ENCODE measurements around the gene RUBCNL. TPM values are rescaled to one million over a fixed set of nuclear protein-coding genes. Genes with fewer than 3 reads are reported as not detected.

RUBCNL gene
- total RNA-seq, 1 experiment from 2014 or later: not detected

GRCh38 chr13:46320821-46321220 lies 66.2 kb downstream of the RUBCNL start:
- H3K27me3 ChIP-seq (ENCODE audit: control insufficient read depth, insufficient read depth, low read length): no peaks in the 10 kb centered on the region
- CTCF ChIA-PET: no interaction called here
- no peak overlapping the region for H3K4me3 ChIP-seq (ENCODE audit: low read depth in 2 of 2, low read length in 2 of 2)
- TF ChIP-seq POLR2AphosphoS5 (IDR thresholded peaks at IDR 0.05; ENCODE audit: low read depth, low read length): no peak
- TF ChIP-seq, protein P1, sequence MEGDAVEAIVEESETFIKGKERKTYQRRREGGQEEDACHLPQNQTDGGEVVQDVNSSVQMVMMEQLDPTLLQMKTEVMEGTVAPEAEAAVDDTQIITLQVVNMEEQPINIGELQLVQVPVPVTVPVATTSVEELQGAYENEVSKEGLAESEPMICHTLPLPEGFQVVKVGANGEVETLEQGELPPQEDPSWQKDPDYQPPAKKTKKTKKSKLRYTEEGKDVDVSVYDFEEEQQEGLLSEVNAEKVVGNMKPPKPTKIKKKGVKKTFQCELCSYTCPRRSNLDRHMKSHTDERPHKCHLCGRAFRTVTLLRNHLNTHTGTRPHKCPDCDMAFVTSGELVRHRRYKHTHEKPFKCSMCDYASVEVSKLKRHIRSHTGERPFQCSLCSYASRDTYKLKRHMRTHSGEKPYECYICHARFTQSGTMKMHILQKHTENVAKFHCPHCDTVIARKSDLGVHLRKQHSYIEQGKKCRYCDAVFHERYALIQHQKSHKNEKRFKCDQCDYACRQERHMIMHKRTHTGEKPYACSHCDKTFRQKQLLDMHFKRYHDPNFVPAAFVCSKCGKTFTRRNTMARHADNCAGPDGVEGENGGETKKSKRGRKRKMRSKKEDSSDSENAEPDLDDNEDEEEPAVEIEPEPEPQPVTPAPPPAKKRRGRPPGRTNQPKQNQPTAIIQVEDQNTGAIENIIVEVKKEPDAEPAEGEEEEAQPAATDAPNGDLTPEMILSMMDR (IDR thresholded peaks at IDR 0.05): no peak
- no peak for TF ChIP-seq TCF7L2 (IDR thresholded peaks at IDR 0.05; ENCODE audit: low read depth, low read length)
- TF ChIP-seq SIN3A (IDR thresholded peaks at IDR 0.05; ENCODE audit: borderline replicate concordance, insufficient read depth, low read depth, low read length): no peak
- no peak for TF ChIP-seq REST (IDR thresholded peaks at IDR 0.05; ENCODE audit: insufficient read depth in 1 of 2, low read depth in 2 of 2, low read length in 1 of 2)
- DNase-seq (ENCODE audit: low read depth, low spot score) (no peak), ATAC-seq (no peak)
- POLR2A ChIA-PET: interaction anchor here (0.6 kb wide), 1 partner anchor 232 kb away, joined by 7 read pairs; the partner anchor contains the start of gene LRCH1
- H3K27ac ChIP-seq (ENCODE audit: low read length): no peak overlapping the region
- no peaks in the 10 kb centered on the region for H3K36me3 ChIP-seq (ENCODE audit: control insufficient read depth, insufficient read depth, low read length)
- no peaks in the 10 kb centered on the region for H3K9me3 ChIP-seq (ENCODE audit: control insufficient read depth, insufficient read depth, low read depth, low read length)
- H3K4me1 ChIP-seq (ENCODE audit: control insufficient read depth, insufficient read depth, low read length): no peaks in the 10 kb centered on the region
- BruUV-seq (replicated peaks): no TSS peak
- intact Hi-C loops (cut with micrococcal nuclease; ENCODE audit: unreplicated experiment) (no loop called here), in situ Hi-C loops (cut with HindIII; ENCODE audit: low pct_unique_long_range_greater_than_20kb, low sequenced_read_pairs) (no loop called here)

- Histone ChIP-seq H3K27ac (ENCODE audit: low read length) (no peak overlapping the region), H3K4me1 (ENCODE audit: control insufficient read depth, insufficient read depth, low read length) (no peaks in the 10 kb centered on the region), H3K27me3 (ENCODE audit: control insufficient read depth, insufficient read depth, low read length) (no peaks in the 10 kb centered on the region), H3K36me3 (ENCODE audit: control insufficient read depth, insufficient read depth, low read length) (no peaks in the 10 kb centered on the region), H3K9me3 (ENCODE audit: control insufficient read depth, insufficient read depth, low read depth, low read length) (no peaks in the 10 kb centered on the region), H3K4me3 (ENCODE audit: low read depth in 2 of 2, low read length in 2 of 2) (no peak overlapping the region)
- ATAC-seq (no peak), DNase-seq (ENCODE audit: low read depth, low spot score) (no peak)
- POLR2A ChIA-PET: no interaction called here
- BruUV-seq (replicated peaks): no TSS peak
- CTCF ChIA-PET: interaction anchor here (0.7 kb wide), 1 partner anchor 708 kb away, joined by 4 read pairs; no protein-coding TSS in a partner anchor
- TF ChIP-seq REST (IDR thresholded peaks at IDR 0.05; ENCODE audit: insufficient read depth in 1 of 2, low read depth in 2 of 2, low read length in 1 of 2) (no peak), TCF7L2 (IDR thresholded peaks at IDR 0.05; ENCODE audit: low read depth, low read length) (no peak), SIN3A (IDR thresholded peaks at IDR 0.05; ENCODE audit: borderline replicate concordance, insufficient read depth, low read depth, low read length) (no peak), POLR2AphosphoS5 (IDR thresholded peaks at IDR 0.05; ENCODE audit: low read depth, low read length) (no peak)
- TF ChIP-seq, protein P1 (IDR thresholded peaks at IDR 0.05): no peak
- in situ Hi-C loops (cut with HindIII; ENCODE audit: low pct_unique_long_range_greater_than_20kb, low sequenced_read_pairs) (no loop called here), intact Hi-C loops (cut with micrococcal nuclease; ENCODE audit: unreplicated experiment) (no loop called here)
Measured at GRCh38 chr13:46320406-46320805, 66.6 kb downstream of the RUBCNL start.

Data from Panc1 (cell line).